ENCODE measurements around the gene ENTR1.

Gene ENTR1

GRCh38 chr9:136456258-136456657, 45.8 kb upstream of the ENTR1 start:
- no peaks in the 10 kb centered on the region for H3K4me1 ChIP-seq (ENCODE audit: low read length)
- H3K27ac ChIP-seq (ENCODE audit: low read length) = no peak overlapping the region
- H3K36me3 ChIP-seq (replicated peaks; ENCODE audit: insufficient read depth, low read length) = peaks cover 3% of the 10 kb centered on the region
- no peak for DNase-seq
- H3K4me2 ChIP-seq (ENCODE audit: low read depth, low read length) = no peak overlapping the region
- no peak overlapping the region for H3K4me3 ChIP-seq (ENCODE audit: low read length)
- no peaks in the 10 kb centered on the region for H3F3A ChIP-seq (ENCODE audit: insufficient read depth, low read length)
- no peaks in the 10 kb centered on the region for H3K27me3 ChIP-seq (replicated peaks; ENCODE audit: insufficient read depth, low read length)
- no peaks in the 10 kb centered on the region for H3K9me2 ChIP-seq (replicated peaks; ENCODE audit: insufficient read depth, low read length)
- H3K9me3 ChIP-seq (replicated peaks; ENCODE audit: insufficient read depth, low read length) = no peaks in the 10 kb centered on the region
- no peaks in the 10 kb centered on the region for H4K20me1 ChIP-seq (ENCODE audit: insufficient read depth, low read length)
- no peaks in the 10 kb centered on the region for H3K79me2 ChIP-seq (ENCODE audit: low read length)
- no peak overlapping the region for H3K9ac ChIP-seq (ENCODE audit: low read length)
- TF ChIP-seq CTCF (IDR thresholded peaks at IDR 0.05; ENCODE audit: low read length) (no peak), EZH2phosphoT487 (IDR thresholded peaks at IDR 0.05; ENCODE audit: low read length) (no peak), EZH2 (optimal IDR thresholded peaks at IDR 0.05; ENCODE audit: low read depth, low read length) (no peak)
- H2AFZ ChIP-seq (ENCODE audit: low read length) = no peak overlapping the region

- peaks cover 4% of the 10 kb centered on the region; the same call in 1 of the 2 replicates for H3K36me3 ChIP-seq (replicated peaks; ENCODE audit: insufficient read depth, low read length)
- H3K27me3 ChIP-seq (replicated peaks; ENCODE audit: insufficient read depth, low read length) = no peaks in the 10 kb centered on the region
- H2AFZ ChIP-seq (ENCODE audit: low read length) = no peak overlapping the region
- no peaks in the 10 kb centered on the region for H3K9me3 ChIP-seq (replicated peaks; ENCODE audit: insufficient read depth, low read length)
- no peak overlapping the region for H3K4me3 ChIP-seq (ENCODE audit: low read length)
- no peak overlapping the region for H3K9ac ChIP-seq (ENCODE audit: low read length)
- H3K27ac ChIP-seq (ENCODE audit: low read length) = no peak overlapping the region
- no peaks in the 10 kb centered on the region for H3F3A ChIP-seq (ENCODE audit: insufficient read depth, low read length)
- no peaks in the 10 kb centered on the region for H3K4me1 ChIP-seq (ENCODE audit: low read length)
- H4K20me1 ChIP-seq (ENCODE audit: insufficient read depth, low read length) = no peaks in the 10 kb centered on the region
- no peaks in the 10 kb centered on the region for H3K79me2 ChIP-seq (ENCODE audit: low read length)
- no peak overlapping the region for H3K4me2 ChIP-seq (ENCODE audit: low read depth, low read length)
- TF ChIP-seq EZH2phosphoT487 (IDR thresholded peaks at IDR 0.05; ENCODE audit: low read length) = no peak
- no peak for TF ChIP-seq CTCF (IDR thresholded peaks at IDR 0.05; ENCODE audit: low read length)
- no peak for DNase-seq
- no peaks in the 10 kb centered on the region for H3K9me2 ChIP-seq (replicated peaks; ENCODE audit: insufficient read depth, low read length)
Observed at GRCh38 chr9:136455043-136456002, 44.9 kb upstream of the ENTR1 start.

DNA sequence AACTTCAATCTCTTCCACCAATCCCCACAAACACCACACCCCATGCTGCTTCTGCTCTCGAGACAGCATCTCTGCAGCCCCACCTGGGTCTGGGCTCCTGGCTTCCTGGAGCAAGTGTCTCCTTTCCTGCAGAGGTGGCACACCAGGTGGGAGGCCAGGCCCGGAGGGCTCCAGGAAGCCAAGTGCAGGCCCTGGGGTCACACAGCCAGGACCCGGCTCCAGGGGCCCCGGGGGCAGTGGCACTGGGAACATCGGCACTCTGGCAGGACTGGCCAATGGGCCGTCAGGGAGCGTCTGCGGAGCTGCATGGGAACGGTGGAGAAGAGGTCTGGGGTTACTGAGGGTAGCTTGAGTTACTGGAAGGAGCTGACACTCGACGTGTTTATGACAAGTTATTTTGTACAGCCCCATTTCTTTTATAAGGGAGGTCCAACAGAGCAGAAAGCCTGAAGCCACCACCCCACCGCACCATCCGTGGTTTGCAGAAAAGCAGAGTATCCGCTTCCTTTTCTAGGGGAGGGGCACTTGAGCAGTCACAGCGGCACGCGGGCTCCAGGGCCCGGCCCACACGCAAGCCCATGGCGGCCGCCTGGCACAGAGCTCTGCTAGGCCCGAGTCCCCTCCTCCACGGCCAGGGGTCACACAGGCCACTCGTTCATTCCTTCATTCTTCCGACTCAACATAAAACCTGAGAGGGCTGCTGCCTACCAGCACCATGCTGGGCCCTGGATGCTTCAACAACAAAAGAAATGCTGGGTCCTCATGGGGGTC, 43.8 kb upstream of the ENTR1 start:
- Histone ChIP-seq H3K79me2 (ENCODE audit: low read length) (no peaks in the 10 kb centered on the region), H3F3A (ENCODE audit: insufficient read depth, low read length) (no peaks in the 10 kb centered on the region), H3K27ac (ENCODE audit: low read length) (no peak overlapping the region), H3K4me2 (ENCODE audit: low read depth, low read length) (no peak overlapping the region), H3K9me2 (replicated peaks; ENCODE audit: insufficient read depth, low read length) (no peaks in the 10 kb centered on the region), H3K4me1 (ENCODE audit: low read length) (no peaks in the 10 kb centered on the region), H3K9ac (ENCODE audit: low read length) (no peak overlapping the region), H3K4me3 (ENCODE audit: low read length) (no peak overlapping the region), H3K27me3 (replicated peaks; ENCODE audit: insufficient read depth, low read length) (no peaks in the 10 kb centered on the region), H3K9me3 (replicated peaks; ENCODE audit: insufficient read depth, low read length) (no peaks in the 10 kb centered on the region), H3K36me3 (replicated peaks; ENCODE audit: insufficient read depth, low read length) (peaks cover 4% of the 10 kb centered on the region; the same call in 1 of the 2 replicates), H2AFZ (ENCODE audit: low read length) (no peak overlapping the region), H4K20me1 (ENCODE audit: insufficient read depth, low read length) (no peaks in the 10 kb centered on the region)
- DNase-seq = no peak
- TF ChIP-seq EZH2phosphoT487 (IDR thresholded peaks at IDR 0.05; ENCODE audit: low read length) (no peak), CTCF (IDR thresholded peaks at IDR 0.05; ENCODE audit: low read length) (no peak), EZH2 (optimal IDR thresholded peaks at IDR 0.05; ENCODE audit: low read depth, low read length) (no peak)
